AG10803 (cell line): ENCODE results near the gene FBLN7.

Experiments
- DNase-seq: peaks from one replicate; pipeline ENCODE4 v3.0.0; 2010; ENCODE audit warnings: low read depth
- H3K4me3 ChIP-seq: 2 replicates; pipeline ENCODE4 v1.5.1; 2011; ENCODE audit warnings: mild to moderate bottlenecking, low read length, control low read depth
- TF ChIP-seq, protein P1 (sequence below): conservative IDR thresholded peaks from 2 replicates; pipeline ENCODE4 v1.5.1; 2011; ENCODE audit warnings: mild to moderate bottlenecking, low read length, control low read depth, inconsistent platforms

The FBLN7 gene

DNA sequence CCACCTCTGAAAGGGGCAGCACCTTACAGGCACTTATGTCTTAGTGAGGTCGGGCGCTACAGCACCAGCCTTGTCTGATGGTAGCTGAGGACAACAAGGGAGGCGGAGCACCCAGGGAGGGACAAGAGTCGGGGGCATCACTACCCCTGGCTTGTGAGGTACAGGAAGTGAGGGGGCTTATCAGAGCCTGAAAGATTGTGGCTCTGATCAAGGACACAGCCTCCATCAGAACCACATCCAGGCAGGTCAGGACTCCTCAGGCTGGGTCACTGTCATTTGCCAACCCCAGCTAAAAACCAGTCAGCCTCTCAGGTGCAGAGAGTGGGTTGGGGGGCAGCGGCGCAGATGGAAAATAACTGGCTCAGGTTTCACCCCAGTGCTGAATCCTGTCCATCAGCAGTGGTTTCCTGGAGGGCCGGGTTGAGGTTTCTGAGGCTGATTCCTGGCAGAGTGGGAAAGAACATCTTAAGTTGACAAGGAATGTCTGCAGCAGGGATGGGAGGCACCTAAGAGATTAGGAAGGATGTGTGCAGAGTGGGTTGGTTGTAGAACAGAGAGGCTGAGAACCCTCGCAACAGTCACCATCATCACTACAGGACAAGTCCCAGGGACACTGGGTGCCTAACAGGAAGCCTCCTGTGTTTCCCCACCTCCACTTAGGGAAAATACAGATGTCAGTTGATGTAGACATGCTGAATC lies 45.3 kb downstream of the FBLN7 start:
- TF ChIP-seq, protein P1, sequence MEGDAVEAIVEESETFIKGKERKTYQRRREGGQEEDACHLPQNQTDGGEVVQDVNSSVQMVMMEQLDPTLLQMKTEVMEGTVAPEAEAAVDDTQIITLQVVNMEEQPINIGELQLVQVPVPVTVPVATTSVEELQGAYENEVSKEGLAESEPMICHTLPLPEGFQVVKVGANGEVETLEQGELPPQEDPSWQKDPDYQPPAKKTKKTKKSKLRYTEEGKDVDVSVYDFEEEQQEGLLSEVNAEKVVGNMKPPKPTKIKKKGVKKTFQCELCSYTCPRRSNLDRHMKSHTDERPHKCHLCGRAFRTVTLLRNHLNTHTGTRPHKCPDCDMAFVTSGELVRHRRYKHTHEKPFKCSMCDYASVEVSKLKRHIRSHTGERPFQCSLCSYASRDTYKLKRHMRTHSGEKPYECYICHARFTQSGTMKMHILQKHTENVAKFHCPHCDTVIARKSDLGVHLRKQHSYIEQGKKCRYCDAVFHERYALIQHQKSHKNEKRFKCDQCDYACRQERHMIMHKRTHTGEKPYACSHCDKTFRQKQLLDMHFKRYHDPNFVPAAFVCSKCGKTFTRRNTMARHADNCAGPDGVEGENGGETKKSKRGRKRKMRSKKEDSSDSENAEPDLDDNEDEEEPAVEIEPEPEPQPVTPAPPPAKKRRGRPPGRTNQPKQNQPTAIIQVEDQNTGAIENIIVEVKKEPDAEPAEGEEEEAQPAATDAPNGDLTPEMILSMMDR = no peak
- DNase-seq = no peak
- H3K4me3 ChIP-seq = no peak overlapping the region

DNA sequence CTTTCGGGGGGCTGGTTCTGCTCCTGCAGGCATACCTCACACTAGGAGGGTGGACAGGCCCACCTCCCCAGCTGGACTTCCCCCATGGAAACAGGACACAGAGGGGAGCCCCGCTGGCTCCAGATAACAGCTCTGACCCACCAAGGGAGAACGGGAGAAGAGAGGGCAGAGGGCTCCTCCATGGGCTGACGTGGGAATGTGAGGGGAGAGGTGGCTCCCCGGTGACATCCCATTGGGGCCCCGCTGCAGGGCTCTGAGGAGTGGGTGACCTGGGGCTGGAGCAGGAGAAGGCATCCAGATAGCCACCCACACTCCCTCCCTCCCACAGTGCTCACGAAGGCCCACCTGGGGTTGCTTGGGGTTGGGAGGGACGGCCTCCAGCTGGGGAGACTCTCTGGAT lies 45.9 kb downstream of the FBLN7 start:
- no peak for DNase-seq
- TF ChIP-seq, protein P1 = no peak

DNA sequence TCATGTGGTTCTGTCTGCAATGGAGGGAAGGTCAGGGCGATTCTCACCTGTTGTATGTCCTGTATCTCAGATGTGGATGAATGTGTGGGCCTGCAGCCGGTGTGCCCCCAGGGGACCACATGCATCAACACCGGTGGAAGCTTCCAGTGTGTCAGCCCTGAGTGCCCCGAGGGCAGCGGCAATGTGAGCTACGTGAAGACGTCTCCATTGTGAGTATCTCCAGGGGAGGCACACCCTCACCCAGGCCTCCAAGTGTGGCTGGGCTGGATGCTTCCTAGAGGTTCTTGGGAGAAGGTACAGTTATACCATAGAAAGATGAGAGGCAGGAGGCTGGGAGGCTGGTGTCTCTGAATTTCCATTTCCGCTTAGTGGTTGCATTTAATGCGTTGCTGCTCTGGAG lies 46.9 kb downstream of the FBLN7 start:
- H3K4me3 ChIP-seq = no peak overlapping the region
- TF ChIP-seq, protein P1 = no peak
- no peak for DNase-seq

More for the DNA sequence above, 45.9 kb downstream of the FBLN7 start:
- H3K4me3 ChIP-seq = no peak overlapping the region

DNA sequence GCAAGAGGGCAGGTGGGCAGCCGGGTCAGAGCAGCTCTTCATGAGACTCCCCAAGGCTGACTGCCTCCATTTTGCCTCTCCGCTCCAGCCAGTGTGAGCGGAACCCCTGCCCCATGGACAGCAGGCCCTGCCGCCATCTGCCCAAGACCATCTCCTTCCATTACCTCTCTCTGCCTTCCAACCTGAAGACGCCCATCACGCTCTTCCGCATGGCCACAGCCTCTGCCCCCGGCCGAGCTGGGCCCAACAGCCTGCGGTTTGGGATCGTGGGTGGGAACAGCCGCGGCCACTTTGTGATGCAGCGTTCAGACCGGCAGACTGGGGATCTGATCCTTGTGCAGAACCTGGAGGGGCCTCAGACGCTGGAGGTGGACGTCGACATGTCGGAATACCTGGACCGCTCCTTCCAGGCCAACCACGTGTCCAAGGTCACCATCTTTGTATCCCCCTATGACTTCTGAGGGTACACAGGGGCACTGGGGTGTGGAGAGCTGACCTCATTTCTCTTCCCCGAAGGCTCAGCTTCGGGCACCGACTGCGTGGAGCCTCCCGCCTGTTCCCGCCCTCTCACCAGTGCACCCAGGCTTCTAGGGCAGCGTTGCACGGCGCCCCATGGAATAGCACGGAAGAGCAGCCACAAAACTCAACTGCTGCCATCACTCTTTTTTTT lies 49.0 kb downstream of the FBLN7 start:
- no peak overlapping the region for H3K4me3 ChIP-seq
- DNase-seq = no peak
- TF ChIP-seq, protein P1 = no peak

DNA sequence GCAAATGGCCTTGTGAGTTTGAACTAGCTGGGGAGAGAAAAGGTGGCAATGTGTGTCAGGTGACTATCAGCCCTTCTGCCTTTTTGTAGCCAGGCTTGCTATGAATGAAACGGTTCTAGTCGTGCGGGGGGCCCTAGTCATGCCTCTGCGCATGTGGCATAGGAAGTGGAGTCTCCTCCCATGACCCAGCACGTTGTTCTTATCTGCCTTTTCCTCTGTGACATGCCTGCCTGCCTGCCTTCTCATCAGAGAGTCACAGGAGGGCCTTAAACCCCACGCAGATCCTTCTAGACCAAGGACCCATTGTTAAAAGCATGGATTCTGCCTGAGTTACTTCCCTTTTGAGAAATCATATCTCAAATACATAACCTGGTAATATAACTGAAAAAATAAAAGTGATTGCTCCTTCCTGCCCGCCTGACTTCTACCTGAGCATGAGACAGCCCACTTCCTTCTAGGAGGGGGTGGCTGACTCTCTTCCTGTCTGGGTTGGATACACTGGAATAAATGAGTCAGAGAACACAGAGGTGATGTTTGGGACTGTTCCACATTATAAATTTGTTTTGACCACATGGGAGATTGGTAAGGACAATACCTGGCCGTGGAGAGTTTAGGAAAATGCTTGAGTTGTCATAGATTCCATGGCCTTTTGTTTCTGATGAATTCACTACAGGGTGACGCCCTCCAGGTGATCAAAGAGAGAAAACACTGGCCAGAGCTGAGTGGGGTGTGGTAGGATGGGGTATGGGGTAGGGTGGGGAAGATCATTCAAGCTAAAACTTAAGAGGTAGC lies 49.8 kb downstream of the FBLN7 start:
- DNase-seq = no peak

DNA sequence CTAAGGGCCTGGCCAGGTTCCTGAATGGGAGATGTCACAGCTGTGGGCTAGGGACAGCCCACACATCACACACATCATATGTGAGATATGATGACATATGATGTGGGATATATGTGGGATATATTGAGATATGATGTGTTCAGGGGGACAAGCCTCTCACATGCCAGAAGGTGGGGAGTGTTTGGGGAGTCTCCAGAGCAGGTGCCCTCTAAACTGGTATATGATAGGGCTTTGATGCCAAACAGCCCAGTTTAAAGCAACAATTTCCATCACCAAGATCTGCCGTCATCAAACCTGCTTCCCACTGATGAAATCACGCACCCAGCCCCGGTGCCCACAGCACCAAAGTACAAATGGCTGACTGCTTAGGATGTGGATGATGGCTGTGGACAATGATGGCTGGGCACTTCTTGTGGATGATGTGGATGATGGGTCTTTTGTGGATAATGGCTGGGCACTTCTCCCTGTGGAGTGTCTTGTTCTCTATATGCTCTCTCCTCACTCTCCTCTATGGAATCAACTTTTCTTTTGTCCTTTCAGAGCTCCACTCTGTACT lies 50.9 kb downstream of the FBLN7 start:
- no peak for DNase-seq
- H3K4me3 ChIP-seq = no peak overlapping the region
- TF ChIP-seq, protein P1 = no peak

More for the DNA sequence above, 49.8 kb downstream of the FBLN7 start:
- H3K4me3 ChIP-seq = no peak overlapping the region
- TF ChIP-seq, protein P1 = no peak
